ENCODE results near the gene MYO3A.

MYO3A gene

DNA sequence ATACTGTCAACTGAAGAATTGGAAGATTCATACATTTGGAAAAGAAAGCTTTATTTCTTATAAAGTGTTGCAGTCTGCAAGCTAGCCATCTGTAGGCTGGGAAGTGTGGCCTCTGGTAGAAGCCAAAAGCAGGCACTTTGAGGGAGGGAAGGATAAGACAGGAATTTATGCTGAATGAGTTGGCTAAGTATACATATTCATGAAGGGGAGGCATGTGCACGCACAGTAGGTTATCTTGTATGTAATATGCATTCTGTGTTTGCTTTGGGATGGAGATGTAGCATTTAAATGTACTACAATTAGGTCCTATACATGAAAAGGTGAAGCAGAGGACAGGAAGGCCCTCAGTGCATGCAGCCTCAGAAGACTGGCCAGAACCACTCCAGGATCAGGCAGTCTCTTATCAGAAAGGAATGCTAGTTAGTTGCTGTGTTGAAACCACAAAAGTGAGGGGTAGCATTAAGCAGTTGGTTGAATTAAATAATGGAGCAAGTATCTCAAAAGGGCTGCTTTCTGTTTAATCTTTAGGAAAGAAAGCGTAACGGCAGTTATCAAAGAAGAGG lies 40.9 kb downstream of the MYO3A start:
- DNase-seq (ENCODE audit: low read depth): no peak
- no peak overlapping the region for H3K4me3 ChIP-seq (ENCODE audit: low read depth, low read length)
- TF ChIP-seq, protein P1, sequence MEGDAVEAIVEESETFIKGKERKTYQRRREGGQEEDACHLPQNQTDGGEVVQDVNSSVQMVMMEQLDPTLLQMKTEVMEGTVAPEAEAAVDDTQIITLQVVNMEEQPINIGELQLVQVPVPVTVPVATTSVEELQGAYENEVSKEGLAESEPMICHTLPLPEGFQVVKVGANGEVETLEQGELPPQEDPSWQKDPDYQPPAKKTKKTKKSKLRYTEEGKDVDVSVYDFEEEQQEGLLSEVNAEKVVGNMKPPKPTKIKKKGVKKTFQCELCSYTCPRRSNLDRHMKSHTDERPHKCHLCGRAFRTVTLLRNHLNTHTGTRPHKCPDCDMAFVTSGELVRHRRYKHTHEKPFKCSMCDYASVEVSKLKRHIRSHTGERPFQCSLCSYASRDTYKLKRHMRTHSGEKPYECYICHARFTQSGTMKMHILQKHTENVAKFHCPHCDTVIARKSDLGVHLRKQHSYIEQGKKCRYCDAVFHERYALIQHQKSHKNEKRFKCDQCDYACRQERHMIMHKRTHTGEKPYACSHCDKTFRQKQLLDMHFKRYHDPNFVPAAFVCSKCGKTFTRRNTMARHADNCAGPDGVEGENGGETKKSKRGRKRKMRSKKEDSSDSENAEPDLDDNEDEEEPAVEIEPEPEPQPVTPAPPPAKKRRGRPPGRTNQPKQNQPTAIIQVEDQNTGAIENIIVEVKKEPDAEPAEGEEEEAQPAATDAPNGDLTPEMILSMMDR (IDR thresholded peaks at IDR 0.05; ENCODE audit: control insufficient read depth, extremely low read depth, insufficient read depth): no peak

DNA sequence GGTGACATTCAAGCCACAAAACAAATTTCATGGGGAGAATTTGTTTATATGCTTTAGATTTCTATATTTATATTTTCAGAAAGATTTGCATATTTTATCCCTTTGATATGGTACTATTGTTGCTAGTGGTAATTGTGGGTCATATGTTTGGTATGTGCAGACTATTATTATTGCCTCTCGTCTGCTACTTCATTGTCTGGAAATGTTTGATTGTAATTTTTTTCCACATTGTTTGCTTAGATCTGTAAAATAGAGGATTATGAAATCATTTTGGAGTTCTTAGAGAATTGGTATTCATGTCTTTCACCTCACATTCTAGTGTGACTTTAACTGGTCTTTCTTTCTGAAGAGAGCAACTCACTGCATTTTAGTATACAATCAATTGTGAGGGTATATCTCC lies 44.7 kb downstream of the MYO3A start:
- DNase-seq (ENCODE audit: low read depth): no peak
- TF ChIP-seq, protein P1 (IDR thresholded peaks at IDR 0.05; ENCODE audit: control insufficient read depth, extremely low read depth, insufficient read depth): no peak

GRCh38 chr10:25982107-25982506 lies 48.1 kb downstream of the MYO3A start:
- no peak for DNase-seq (ENCODE audit: low read depth)
- TF ChIP-seq, protein P1 (IDR thresholded peaks at IDR 0.05; ENCODE audit: control insufficient read depth, extremely low read depth, insufficient read depth): no peak

More for the DNA sequence above, 44.7 kb downstream of the MYO3A start:
- no peak overlapping the region for H3K4me3 ChIP-seq (ENCODE audit: low read depth, low read length)

GRCh38 chr10:25988583-25988982 lies 54.6 kb downstream of the MYO3A start:
- TF ChIP-seq, protein P1 (IDR thresholded peaks at IDR 0.05; ENCODE audit: control insufficient read depth, extremely low read depth, insufficient read depth): no peak
- H3K4me3 ChIP-seq (ENCODE audit: low read depth, low read length): no peak overlapping the region
- DNase-seq (ENCODE audit: low read depth): no peak

More at GRCh38 chr10:25982107-25982506, 48.1 kb downstream of the MYO3A start:
- no peak overlapping the region for H3K4me3 ChIP-seq (ENCODE audit: low read depth, low read length)

GRCh38 chr10:25989951-25990350 lies 55.9 kb downstream of the MYO3A start:
- TF ChIP-seq, protein P1 (IDR thresholded peaks at IDR 0.05; ENCODE audit: control insufficient read depth, extremely low read depth, insufficient read depth): no peak
- H3K4me3 ChIP-seq (ENCODE audit: low read depth, low read length): no peak overlapping the region
- DNase-seq (ENCODE audit: low read depth): no peak

DNA sequence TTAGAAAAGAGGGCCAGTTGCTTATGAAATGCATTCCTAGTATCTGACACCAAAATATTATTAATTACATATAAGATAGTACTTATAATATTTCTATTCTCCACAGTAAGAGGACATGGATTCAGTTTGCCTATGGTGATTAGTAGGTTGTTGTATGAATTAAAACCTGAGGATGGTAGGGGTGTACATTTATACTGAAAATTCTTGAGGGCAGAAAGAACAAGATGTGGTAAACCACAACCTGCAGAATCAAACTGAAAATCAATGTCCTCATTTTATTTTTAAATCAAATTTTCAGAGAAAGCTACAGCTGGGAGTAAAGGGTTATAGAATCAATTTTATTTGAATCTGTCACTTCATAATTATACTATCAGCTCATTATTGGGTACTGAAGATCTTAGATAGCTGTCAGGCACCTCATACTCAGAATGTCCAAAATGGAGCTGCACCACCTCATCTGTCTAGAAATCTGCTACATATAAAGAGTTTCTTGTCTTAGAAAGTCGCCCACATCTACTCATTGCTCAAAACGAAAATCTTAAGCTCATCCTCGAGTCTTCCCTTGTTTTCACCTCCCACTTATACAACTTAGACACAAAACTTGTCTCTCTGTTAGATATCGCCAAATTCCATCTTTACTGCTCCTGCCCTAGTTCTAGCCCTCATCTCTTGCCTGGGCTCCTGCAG lies 65.4 kb downstream of the MYO3A start:
- TF ChIP-seq, protein P1 (IDR thresholded peaks at IDR 0.05; ENCODE audit: control insufficient read depth, extremely low read depth, insufficient read depth): no peak
- no peak for DNase-seq (ENCODE audit: low read depth)
- no peak overlapping the region for H3K4me3 ChIP-seq (ENCODE audit: low read depth, low read length)

Data from LNCaP clone FGC (cell line).